ENCODE results near the gene PPFIA2. TPM values are rescaled to one million over a fixed set of nuclear protein-coding genes. Genes with fewer than 3 reads are reported as not detected.

PPFIA2 gene
- total RNA-seq, 2 donors from 2014 or later: 23.0 to 51.1 TPM

DNA sequence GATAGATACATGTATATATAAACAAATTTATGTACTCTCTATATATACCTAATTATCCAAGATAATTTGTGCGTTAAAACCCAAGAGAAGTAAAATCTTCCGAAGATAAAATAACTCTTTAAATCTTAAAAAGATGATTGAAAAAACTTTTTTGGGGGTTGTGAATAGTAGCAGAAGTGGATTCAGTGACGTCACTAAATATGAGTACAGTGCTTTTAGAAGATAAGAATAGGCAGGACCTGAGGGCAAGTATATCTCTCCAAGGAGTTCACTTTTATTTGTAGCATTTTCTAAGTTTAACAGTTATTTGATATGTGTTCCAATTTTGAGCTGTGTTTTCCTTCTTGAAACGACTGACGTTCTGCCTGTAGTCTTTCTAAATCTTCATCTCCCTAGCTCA, 319.8 kb downstream of the PPFIA2 start:
- Histone ChIP-seq H3K27ac (no peak overlapping the region), H3K9me3 (no peaks in the 10 kb centered on the region), H3K4me3 (no peak overlapping the region), H3K27me3 (replicated peaks; ENCODE audit: insufficient read depth) (no peaks in the 10 kb centered on the region), H3K4me1 (ENCODE audit: control insufficient read depth in 1 of 2, low read depth in 2 of 2) (no peaks in the 10 kb centered on the region), H3K36me3 (no peaks in the 10 kb centered on the region)
- TF ChIP-seq, protein P1, sequence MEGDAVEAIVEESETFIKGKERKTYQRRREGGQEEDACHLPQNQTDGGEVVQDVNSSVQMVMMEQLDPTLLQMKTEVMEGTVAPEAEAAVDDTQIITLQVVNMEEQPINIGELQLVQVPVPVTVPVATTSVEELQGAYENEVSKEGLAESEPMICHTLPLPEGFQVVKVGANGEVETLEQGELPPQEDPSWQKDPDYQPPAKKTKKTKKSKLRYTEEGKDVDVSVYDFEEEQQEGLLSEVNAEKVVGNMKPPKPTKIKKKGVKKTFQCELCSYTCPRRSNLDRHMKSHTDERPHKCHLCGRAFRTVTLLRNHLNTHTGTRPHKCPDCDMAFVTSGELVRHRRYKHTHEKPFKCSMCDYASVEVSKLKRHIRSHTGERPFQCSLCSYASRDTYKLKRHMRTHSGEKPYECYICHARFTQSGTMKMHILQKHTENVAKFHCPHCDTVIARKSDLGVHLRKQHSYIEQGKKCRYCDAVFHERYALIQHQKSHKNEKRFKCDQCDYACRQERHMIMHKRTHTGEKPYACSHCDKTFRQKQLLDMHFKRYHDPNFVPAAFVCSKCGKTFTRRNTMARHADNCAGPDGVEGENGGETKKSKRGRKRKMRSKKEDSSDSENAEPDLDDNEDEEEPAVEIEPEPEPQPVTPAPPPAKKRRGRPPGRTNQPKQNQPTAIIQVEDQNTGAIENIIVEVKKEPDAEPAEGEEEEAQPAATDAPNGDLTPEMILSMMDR (IDR thresholded peaks at IDR 0.05): no peak
- DNase-seq (ENCODE audit: low spot score) (no peak), ATAC-seq (ENCODE audit: insufficient number of reproducible peaks, low FRiP score, low read depth) (no peak)

DNA sequence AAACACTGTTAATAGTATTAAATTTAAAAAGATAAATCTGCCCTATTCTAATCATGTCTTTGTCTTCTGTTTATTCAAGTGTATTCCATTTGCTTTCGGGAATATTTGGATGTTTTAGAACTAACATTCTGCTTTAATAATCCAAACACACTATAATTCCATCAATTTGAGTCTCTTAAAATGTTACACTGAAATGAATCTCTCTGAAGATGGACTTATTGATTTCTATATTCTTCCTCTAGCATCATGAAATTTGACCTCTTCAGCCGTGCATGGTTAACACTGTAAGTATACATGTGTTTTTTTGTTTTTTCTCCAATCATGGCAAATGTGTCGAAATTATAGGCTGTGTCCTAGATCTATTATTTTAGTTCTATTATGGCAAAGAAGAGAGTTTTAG, 342.1 kb downstream of the PPFIA2 start:
- H3K27me3 ChIP-seq (replicated peaks; ENCODE audit: insufficient read depth): no peaks in the 10 kb centered on the region
- peaks cover 10% of the 10 kb centered on the region for H3K9me3 ChIP-seq
- no peaks in the 10 kb centered on the region for H3K4me1 ChIP-seq (ENCODE audit: control insufficient read depth in 1 of 2, low read depth in 2 of 2)
- H3K36me3 ChIP-seq: no peaks in the 10 kb centered on the region
- ATAC-seq (ENCODE audit: insufficient number of reproducible peaks, low FRiP score, low read depth) (no peak), DNase-seq (ENCODE audit: low spot score) (no peak)
- no peak overlapping the region for H3K27ac ChIP-seq
- TF ChIP-seq, protein P1 (IDR thresholded peaks at IDR 0.05): no peak
- no peak overlapping the region for H3K4me3 ChIP-seq

DNA sequence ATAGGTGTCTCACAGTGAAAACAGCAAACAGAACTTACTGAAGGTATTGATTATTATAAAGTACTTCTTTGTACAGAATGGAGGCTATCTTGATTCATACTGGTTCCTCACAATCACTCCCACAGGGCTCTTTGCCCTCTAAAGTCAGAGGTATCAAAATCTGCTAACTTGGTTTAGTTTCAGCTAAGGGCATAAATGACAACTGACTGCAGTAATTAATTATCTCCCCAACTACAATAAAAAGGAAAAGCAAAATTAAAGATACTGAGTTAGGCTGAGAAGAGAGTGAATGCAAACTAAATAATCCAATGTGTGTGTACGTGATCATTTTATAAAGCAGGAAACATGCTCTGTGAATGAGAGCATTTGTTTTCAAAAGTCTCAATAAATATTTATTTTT, 342.6 kb downstream of the PPFIA2 start:
- DNase-seq (ENCODE audit: low spot score): no peak
- Histone ChIP-seq H3K4me1 (ENCODE audit: control insufficient read depth in 1 of 2, low read depth in 2 of 2) (no peaks in the 10 kb centered on the region), H3K9me3 (peaks cover 9% of the 10 kb centered on the region), H3K36me3 (no peaks in the 10 kb centered on the region), H3K27ac (no peak overlapping the region), H3K27me3 (replicated peaks; ENCODE audit: insufficient read depth) (no peaks in the 10 kb centered on the region), H3K4me3 (no peak overlapping the region)
- no peak for ATAC-seq (ENCODE audit: insufficient number of reproducible peaks, low FRiP score, low read depth)
- TF ChIP-seq, protein P1 (IDR thresholded peaks at IDR 0.05): no peak

DNA sequence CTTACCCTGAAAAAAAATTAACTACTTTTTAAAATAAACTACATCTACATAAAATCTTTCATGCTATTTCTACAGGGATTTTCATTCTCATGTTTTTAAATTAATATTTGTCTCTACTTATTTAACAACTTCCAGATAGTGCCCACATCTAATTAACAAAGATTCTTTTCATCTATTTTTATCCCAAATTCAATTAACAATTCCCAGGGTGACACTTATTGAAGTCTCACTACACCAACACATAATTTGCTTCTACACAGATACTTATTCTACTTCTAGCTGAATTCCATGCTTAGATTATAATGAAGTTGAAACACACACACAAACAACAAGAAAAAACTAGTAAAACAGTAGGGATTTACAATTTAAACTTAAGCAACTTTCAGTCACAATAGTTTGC, 344.7 kb downstream of the PPFIA2 start:
- TF ChIP-seq, protein P1 (IDR thresholded peaks at IDR 0.05): no peak
- Histone ChIP-seq H3K27me3 (replicated peaks; ENCODE audit: insufficient read depth) (no peaks in the 10 kb centered on the region), H3K9me3 (no peaks in the 10 kb centered on the region), H3K4me1 (ENCODE audit: control insufficient read depth in 1 of 2, low read depth in 2 of 2) (no peaks in the 10 kb centered on the region), H3K4me3 (no peak overlapping the region), H3K36me3 (no peaks in the 10 kb centered on the region), H3K27ac (no peak overlapping the region)
- ATAC-seq (ENCODE audit: insufficient number of reproducible peaks, low FRiP score, low read depth) (no peak), DNase-seq (ENCODE audit: low spot score) (no peak)

DNA sequence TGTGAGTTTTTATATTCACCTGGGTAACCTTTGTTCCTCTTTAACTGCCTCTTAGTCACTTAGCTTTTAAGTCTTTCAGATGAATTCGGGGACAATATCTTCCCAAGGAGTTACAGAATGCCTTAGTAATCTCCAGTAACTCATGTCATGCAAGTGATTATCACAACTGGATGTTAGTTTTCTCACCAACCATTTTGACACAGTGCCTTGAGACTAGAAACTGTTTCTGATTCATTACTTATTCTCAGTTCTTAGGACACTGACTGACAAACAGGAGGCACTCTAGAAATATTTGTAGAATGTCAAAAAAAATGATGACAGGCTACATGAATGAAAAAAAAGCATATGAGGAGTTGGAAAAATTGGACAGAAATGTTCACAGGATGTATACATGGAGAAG, 346.2 kb downstream of the PPFIA2 start:
- Histone ChIP-seq H3K27ac (no peak overlapping the region), H3K36me3 (no peaks in the 10 kb centered on the region), H3K4me1 (ENCODE audit: control insufficient read depth in 1 of 2, low read depth in 2 of 2) (no peaks in the 10 kb centered on the region), H3K4me3 (no peak overlapping the region), H3K9me3 (no peaks in the 10 kb centered on the region), H3K27me3 (replicated peaks; ENCODE audit: insufficient read depth) (no peaks in the 10 kb centered on the region)
- DNase-seq (ENCODE audit: low spot score) (no peak), ATAC-seq (ENCODE audit: insufficient number of reproducible peaks, low FRiP score, low read depth) (no peak)
- TF ChIP-seq, protein P1 (IDR thresholded peaks at IDR 0.05): no peak
